Keratinocyte (primary cell): ENCODE measurements around the gene TXNDC2. TPM values are rescaled to one million over a fixed set of nuclear protein-coding genes. Genes with fewer than 3 reads are reported as not detected.

Experiments used
- DNase-seq: peaks from one replicate; pipeline ENCODE4 v3.0.0-alpha.2; 2011; ENCODE audit warnings: low read depth, missing footprints, low spot score
- FAIRE-seq: peaks from 2 replicates; lab custom pipeline; 2011; peaks lifted over from hg19 to GRCh38; lab: Jason Lieb, UNC
- H2AFZ ChIP-seq: 2 replicates; pipeline ENCODE4 v1.6.0; 2012; ENCODE audit warnings: low read length, control low read depth, inconsistent platforms; ENCODE audit not compliant: control insufficient read depth
- H3K27ac ChIP-seq: 2 replicates; pipeline ENCODE4 v1.5.1; 2011; ENCODE audit warnings: low read length; ENCODE audit not compliant: control insufficient read depth, insufficient read depth
- H3K27me3 ChIP-seq: 3 replicates; pipeline ENCODE4 v1.6.0; 2011; ENCODE audit warnings: low read length; ENCODE audit not compliant: control insufficient read depth, insufficient read depth; ENCODE audit errors: extremely low read depth
- H3K36me3 ChIP-seq, 2 experiments: 2 replicates in 1 of 2; 3 replicates in 1 of 2; pipeline ENCODE4 v1.5.1; 2011; ENCODE audit warnings: low read length in 2 of 2, mild to moderate bottlenecking in 1 of 2; ENCODE audit not compliant: control insufficient read depth in 2 of 2, insufficient read depth in 2 of 2; ENCODE audit errors: extremely low read depth in 1 of 2
- H3K4me1 ChIP-seq: 3 replicates; pipeline ENCODE4 v1.5.1; 2011; ENCODE audit warnings: low read length; ENCODE audit not compliant: control insufficient read depth, insufficient read depth; ENCODE audit errors: extremely low read depth
- H3K4me2 ChIP-seq: 3 replicates; pipeline ENCODE4 v1.6.0; 2011; ENCODE audit warnings: low read depth, low read length; ENCODE audit not compliant: control insufficient read depth, insufficient read depth; ENCODE audit errors: extremely low read depth
- H3K4me3 ChIP-seq, 3 experiments: fragments of 200-600 bp in 1 of 3; sonication (generic) in 1 of 3; 2 replicates in 2 of 3; 3 replicates in 1 of 3; pipeline ENCODE4 v1.5.1; 2011 to 2016; ENCODE audit warnings: low read length in 3 of 3, mild to moderate bottlenecking in 3 of 3, control low read depth in 2 of 3, inconsistent platforms in 1 of 3, low read depth in 1 of 3, mixed read lengths in 1 of 3, mixed run types in 1 of 3, moderate library complexity in 1 of 3; ENCODE audit not compliant: control insufficient read depth in 2 of 3, insufficient read depth in 2 of 3; ENCODE audit errors: extremely low read depth in 1 of 3
- H3K79me2 ChIP-seq: 2 replicates; pipeline ENCODE4 v1.6.0; 2012; ENCODE audit warnings: low read length; ENCODE audit not compliant: control insufficient read depth, insufficient read depth
- H3K9ac ChIP-seq: 3 replicates; pipeline ENCODE4 v1.6.0; 2011; ENCODE audit warnings: low read length; ENCODE audit not compliant: control insufficient read depth, insufficient read depth; ENCODE audit errors: extremely low read depth
- H3K9me1 ChIP-seq: 3 replicates; pipeline ENCODE4 v1.6.0; 2011; ENCODE audit warnings: low read length; ENCODE audit not compliant: control insufficient read depth, insufficient read depth; ENCODE audit errors: extremely low read depth
- H3K9me3 ChIP-seq: 2 replicates; pipeline ENCODE4 v1.5.1; 2012; ENCODE audit warnings: low read depth, low read length; ENCODE audit not compliant: control insufficient read depth
- H4K20me1 ChIP-seq: 3 replicates; pipeline ENCODE4 v1.6.0; 2011; ENCODE audit warnings: low read length; ENCODE audit not compliant: control insufficient read depth, insufficient read depth; ENCODE audit errors: extremely low read depth
- CTCF ChIP-seq, 3 experiments: IDR thresholded peaks in 1 of 3; conservative IDR thresholded peaks in 1 of 3; optimal IDR thresholded peaks in 1 of 3; 2 replicates in 2 of 3; 3 replicates in 1 of 3; pipeline versions ENCODE3 to v1.5.1; 2011; ENCODE audit warnings: low read length in 3 of 3, mild to moderate bottlenecking in 3 of 3, moderate library complexity in 2 of 3, control low read depth in 1 of 3, inconsistent platforms in 1 of 3; ENCODE audit not compliant: insufficient read depth in 2 of 3; ENCODE audit errors: extremely low read depth in 1 of 3
- EZH2 ChIP-seq: IDR thresholded peaks from one replicate; pipeline ENCODE4 v1.6.1; 2012; ENCODE audit warnings: inconsistent platforms, mild to moderate bottlenecking, low read length, moderate library complexity
- dilution Hi-C: fragments of 300-500 bp; cut with MboI; formaldehyde crosslinking; loops from one replicate; pipeline ENCODE4 v1.7.0; 2020; ENCODE audit warnings: low sequenced_read_pairs; ENCODE audit not compliant: extremely low pct_ligation_motif_present
- polyA plus RNA-seq, 5 experiments: library from polyadenylated mRNA; depleted of rRNA in 3 of 5; stranded (reverse) in 3 of 5; stranded (forward) in 1 of 5; unstranded in 1 of 5; fragments of >200 nt; gene quantifications; 1 replicate in 1 of 5; 2 replicates in 3 of 5; 3 replicates in 1 of 5; pipeline versions ENCODE4 v1.2.1 to v1.2.3, GENCODE V29; 2011 to 2012; ENCODE audit warnings: missing spikeins in 2 of 5, low read depth in 1 of 5, low replicate concordance in 1 of 5
- small RNA-seq, 3 experiments: library from RNA; depleted of rRNA; stranded (forward); fragments of <200 nt; gene quantifications; one replicate each; pipeline ENCODE3, GENCODE V24; 2012; ENCODE audit warnings: low read depth in 3 of 3, low replicate concordance in 1 of 3; ENCODE audit not compliant: insufficient read length in 3 of 3

Gene TXNDC2
- polyA plus RNA-seq, 1 donor (not counting 4 experiments of a cell fraction or from before 2014, with no cell fraction given) = not detected

GRCh38 chr18:9933865-9934264 lies 48.1 kb downstream of the TXNDC2 start:
- Histone ChIP-seq H3K9me3 (no peaks in the 10 kb centered on the region), H3K27ac (peak overlapping the region; percentile 18), H3K4me3 (no peak overlapping the region), H3K36me3 (peaks cover 10 to 13% of the 10 kb centered on the region in 2 experiments), H3K27me3 (no peaks in the 10 kb centered on the region), H2AFZ (no peak overlapping the region), H3K4me2 (no peak overlapping the region), H3K9me1 (no peaks in the 10 kb centered on the region), H3K4me1 (peaks cover 21% of the 10 kb centered on the region), H3K79me2 (peaks cover 79% of the 10 kb centered on the region), H4K20me1 (peaks cover 12% of the 10 kb centered on the region), H3K9ac (no peak overlapping the region)
- FAIRE-seq (no peak), DNase-seq (no peak)
- no peak for TF ChIP-seq EZH2
- no peak for TF ChIP-seq CTCF (optimal IDR thresholded peaks at IDR 0.05 in 1 of 3, IDR thresholded peaks at IDR 0.05 in 1 of 3, conservative IDR thresholded peaks at IDR 0.05 in 1 of 3; ENCODE audit: extremely low read depth in 1 of 3, insufficient read depth in 2 of 3, low read length in 3 of 3)
- dilution Hi-C loops = no loop called here

- no peak overlapping the region for H2AFZ ChIP-seq
- H3K27me3 ChIP-seq = no peaks in the 10 kb centered on the region
- TF ChIP-seq EZH2 (no peak), CTCF (optimal IDR thresholded peaks at IDR 0.05 in 1 of 3, IDR thresholded peaks at IDR 0.05 in 1 of 3, conservative IDR thresholded peaks at IDR 0.05 in 1 of 3; ENCODE audit: extremely low read depth in 1 of 3, insufficient read depth in 2 of 3, low read length in 3 of 3) (no peak)
- H3K4me2 ChIP-seq = no peak overlapping the region
- peaks cover 10% of the 10 kb centered on the region for H4K20me1 ChIP-seq
- H3K4me1 ChIP-seq = peaks cover 17% of the 10 kb centered on the region
- no peak for FAIRE-seq
- H3K9ac ChIP-seq = no peak overlapping the region
- no peaks in the 10 kb centered on the region for H3K9me1 ChIP-seq
- H3K79me2 ChIP-seq = peaks cover 75% of the 10 kb centered on the region
- H3K27ac ChIP-seq = no peak overlapping the region
- no peak overlapping the region for H3K4me3 ChIP-seq
- dilution Hi-C loops = no loop called here
- H3K9me3 ChIP-seq = no peaks in the 10 kb centered on the region
- DNase-seq = no peak
- peaks cover 11 to 13% of the 10 kb centered on the region in 2 experiments for H3K36me3 ChIP-seq
These were observed 48.5 kb downstream of the TXNDC2 start for GRCh38 chr18:9934274-9934673.

Small RNAs within 50 kb of the gene (small RNA-seq; reads per million reads assigned to genes)
- gene RNA5SP449 (0 reads per million in 3 experiments), gene RNA5SP450 (0.13 to 4.7 (median 3.5) reads per million in 3 experiments)

Other genes starting within 250 kb of the TXNDC2 start
- 40.4 to 53.9 TPM (median 47.0 TPM) in 3 replicates for gene RAB31, start 177.7 kb upstream of the TXNDC2 start, polyA plus RNA-seq
- gene VAPA, start 28.0 kb downstream of the TXNDC2 start, polyA plus RNA-seq = 174 to 350 TPM (median 267 TPM) in 3 replicates